ENCODE data around the gene SYTL1.

SYTL1 gene

GRCh38 chr1:27346991-27347624 is 5.3 kb downstream of the SYTL1 start:
- no peak for DNase-seq

GRCh38 chr1:27348861-27349783 is 7.3 kb downstream of the SYTL1 start:
- peak in 1 of 58 donors; percentile 63 for DNase-seq

- DNase-seq = peak in 14 of 58 donors; percentile 4 to 63 (median 17)
Observed at GRCh38 chr1:27349784-27350662, 8.2 kb downstream of the SYTL1 start.

- no peak for DNase-seq
Observed at GRCh38 chr1:27350663-27351540, 9.1 kb downstream of the SYTL1 start.

- DNase-seq = no peak
Observed at GRCh38 chr1:27351541-27352107, 9.8 kb downstream of the SYTL1 start.

GRCh38 chr1:27353166-27353565 is 11.3 kb downstream of the SYTL1 start:
- no peak for DNase-seq

- no peak for DNase-seq
Observed at GRCh38 chr1:27353629-27354028, 11.8 kb downstream of the SYTL1 start.

GRCh38 chr1:27355683-27356082 is 13.9 kb downstream of the SYTL1 start:
- no peak for DNase-seq

- no peak for DNase-seq
Observed at GRCh38 chr1:27356277-27356618, 14.4 kb downstream of the SYTL1 start.

- DNase-seq = no peak
Observed at GRCh38 chr1:27356619-27357280, 14.9 kb downstream of the SYTL1 start.

- DNase-seq = peak in 41 of 58 donors; percentile 7 to 70 (median 28)
Observed at GRCh38 chr1:27357281-27358037, 15.6 kb downstream of the SYTL1 start.

GRCh38 chr1:27358038-27358927 is 16.5 kb downstream of the SYTL1 start:
- DNase-seq = no peak

GRCh38 chr1:27358928-27359313 is 17.1 kb downstream of the SYTL1 start:
- DNase-seq = no peak

GRCh38 chr1:27359822-27360158 is 18.0 kb downstream of the SYTL1 start:
- DNase-seq = no peak

- peak in 2 of 58 donors; percentile 24 to 40 for DNase-seq
Observed at GRCh38 chr1:27360159-27361043, 18.6 kb downstream of the SYTL1 start.

GRCh38 chr1:27361044-27361402 is 19.2 kb downstream of the SYTL1 start:
- no peak for DNase-seq

- DNase-seq = no peak
Observed at GRCh38 chr1:27361553-27361952, 19.7 kb downstream of the SYTL1 start.
